DMS 273 treated with DMSO at 0.1 percent for 48 hours (cell line): ENCODE data around the gene P2RX4.
"Not testable (repeated sequence)": the region's sequence is repeated elsewhere in the genome, so short reads cannot be mapped to it uniquely, and the experiment has no call there.

ENCODE experiments used
- DNase-seq: peaks from one replicate; lab custom pipeline; 2025; lab: John Stamatoyannopoulos, UW

Gene P2RX4

GRCh38 chr12:121209624-121210572 is at the start of gene P2RX4:
P2RX4 (plus strand) TSS chr12:121210129; CDS start chr12:121210165, 36 bp downstream.
- no peak for DNase-seq

- DNase-seq = no peak
Observed at GRCh38 chr12:121162384-121162783, 47.5 kb upstream of the P2RX4 start.

- no peak for DNase-seq
Observed at GRCh38 chr12:121162985-121163384, 46.9 kb upstream of the P2RX4 start.

GRCh38 chr12:121164839-121165238 is 45.1 kb upstream of the P2RX4 start:
- not testable (repeated sequence) for DNase-seq

- DNase-seq = no peak
Observed at GRCh38 chr12:121165316-121165715, 44.6 kb upstream of the P2RX4 start.

- DNase-seq = no peak
Observed at GRCh38 chr12:121166356-121166755, 43.6 kb upstream of the P2RX4 start.

GRCh38 chr12:121167232-121167820 is 42.6 kb upstream of the P2RX4 start:
- no peak for DNase-seq

GRCh38 chr12:121167951-121168350 is 42.0 kb upstream of the P2RX4 start:
- DNase-seq = no peak

- no peak for DNase-seq
Observed at GRCh38 chr12:121170151-121170550, 39.8 kb upstream of the P2RX4 start.

- DNase-seq = no peak
Observed at GRCh38 chr12:121170611-121171260, 39.2 kb upstream of the P2RX4 start.

GRCh38 chr12:121172145-121172544 is 37.8 kb upstream of the P2RX4 start:
- no peak for DNase-seq

- DNase-seq = no peak
Observed at GRCh38 chr12:121175383-121176119, 34.4 kb upstream of the P2RX4 start.

GRCh38 chr12:121176826-121177529 is 33.0 kb upstream of the P2RX4 start:
- DNase-seq = no peak

- peak; percentile 31 for DNase-seq
Observed at GRCh38 chr12:121181181-121181580, 28.7 kb upstream of the P2RX4 start.

- DNase-seq = no peak
Observed at GRCh38 chr12:121182222-121182893, 27.6 kb upstream of the P2RX4 start.

- DNase-seq = no peak
Observed at GRCh38 chr12:121184425-121184824, 25.5 kb upstream of the P2RX4 start.

GRCh38 chr12:121184984-121185889 is 24.7 kb upstream of the P2RX4 start:
- no peak for DNase-seq

GRCh38 chr12:121186826-121187225 is 23.1 kb upstream of the P2RX4 start:
- no peak for DNase-seq

- no peak for DNase-seq
Observed at GRCh38 chr12:121187501-121187900, 22.4 kb upstream of the P2RX4 start.

GRCh38 chr12:121188227-121188626 is 21.7 kb upstream of the P2RX4 start:
- no peak for DNase-seq
